DMS53 treated with DMSO at 0.1 percent for 48 hours (cell line): Measurements from ENCODE around the gene PM20D1.
"Not testable (repeated sequence)": the region's sequence is repeated elsewhere in the genome, so short reads cannot be mapped to it uniquely, and the experiment has no call there.

Experiments used
- DNase-seq: peaks from one replicate; lab custom pipeline; 2025; ENCODE audit not compliant: unreplicated experiment; lab: John Stamatoyannopoulos, UW

Gene PM20D1

DNA sequence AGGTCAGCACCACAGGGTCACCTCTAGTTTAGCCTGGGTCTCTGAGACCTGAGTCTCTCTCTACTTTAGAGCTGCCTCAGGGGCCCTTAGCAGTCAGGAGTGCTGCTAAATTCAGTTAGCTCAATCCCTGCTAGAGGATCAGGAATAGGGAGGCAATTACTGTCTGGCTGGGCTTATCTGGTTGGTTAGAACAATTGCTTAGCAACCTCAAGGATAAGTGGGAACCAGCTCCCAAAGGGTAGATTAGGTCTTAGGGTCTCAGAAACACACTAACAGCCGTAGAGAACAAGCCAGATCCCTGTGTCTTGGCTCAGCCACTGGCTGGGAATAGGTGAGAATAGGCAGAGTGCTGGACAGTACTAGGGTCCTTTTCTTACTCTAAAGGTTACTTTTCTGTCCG lies 7.7 kb downstream of the PM20D1 start:
- DNase-seq: no peak

DNA sequence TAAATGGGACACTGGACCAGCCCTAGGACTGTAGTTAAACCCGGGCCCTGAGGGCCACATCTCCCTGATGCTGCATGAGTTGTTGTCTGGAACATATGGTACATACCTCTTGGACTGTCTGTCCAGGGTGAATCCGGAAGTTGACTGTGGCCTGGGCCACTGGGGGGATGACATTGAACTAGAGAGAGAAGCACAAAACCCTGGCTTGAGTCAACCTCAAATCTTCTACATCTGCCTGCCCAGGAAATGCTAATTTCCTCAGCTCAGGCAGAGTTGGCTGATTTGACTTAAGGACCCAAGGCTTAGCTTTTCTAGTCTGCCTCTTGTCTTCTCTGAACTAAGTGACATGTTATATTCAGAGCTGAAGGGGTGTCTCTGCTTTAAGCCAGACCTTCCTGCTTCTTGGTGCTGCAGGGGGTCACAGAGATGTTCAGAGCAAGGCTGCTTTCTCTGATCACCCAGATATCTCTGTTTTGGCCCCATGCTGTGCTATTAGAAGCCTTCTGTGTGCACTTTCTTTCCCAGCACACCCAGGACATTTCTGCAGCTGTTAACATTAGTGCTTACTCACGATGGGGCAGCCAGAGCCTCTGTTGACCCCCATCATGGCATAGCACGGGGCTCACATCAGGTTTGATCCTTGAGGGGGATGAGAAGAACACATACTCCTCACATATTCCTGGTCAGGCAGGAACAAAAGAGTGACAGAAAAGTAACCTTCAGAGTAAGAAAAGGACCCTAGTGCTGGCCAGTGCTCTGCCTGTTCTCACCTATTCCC lies 9.6 kb downstream of the PM20D1 start:
- DNase-seq: no peak

DNA sequence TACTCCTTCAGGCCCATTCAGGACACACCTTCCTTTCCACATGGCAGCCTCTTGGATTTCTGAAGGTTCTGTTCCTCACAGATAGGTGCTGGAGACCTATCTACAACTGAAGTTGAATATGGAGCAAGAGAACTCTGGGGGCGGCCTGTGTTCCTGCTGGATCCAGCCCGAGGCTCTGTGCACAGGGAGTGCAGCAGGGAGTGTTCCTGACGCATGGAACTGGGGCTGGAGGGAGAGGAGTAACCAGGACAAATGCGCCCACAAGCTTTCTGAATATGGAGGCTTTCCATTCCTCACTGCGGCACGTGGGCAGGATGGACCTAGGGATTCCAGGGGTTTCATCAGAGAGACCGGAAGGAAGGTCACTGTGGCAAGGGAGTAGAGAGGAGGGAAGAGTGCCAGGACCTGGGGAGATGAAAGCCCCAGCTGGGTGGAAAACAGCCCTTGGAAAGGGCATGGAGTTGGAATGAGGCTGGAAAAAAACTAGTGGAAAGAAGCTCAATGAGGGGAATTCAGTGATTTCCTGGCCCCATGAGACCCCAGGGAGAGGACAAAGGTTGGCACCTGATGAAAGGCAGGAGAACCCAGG lies 12.5 kb downstream of the PM20D1 start:
- DNase-seq: no peak

GRCh38 chr1:205834751-205835150 lies 15.2 kb downstream of the PM20D1 start:
- DNase-seq: no peak

DNA sequence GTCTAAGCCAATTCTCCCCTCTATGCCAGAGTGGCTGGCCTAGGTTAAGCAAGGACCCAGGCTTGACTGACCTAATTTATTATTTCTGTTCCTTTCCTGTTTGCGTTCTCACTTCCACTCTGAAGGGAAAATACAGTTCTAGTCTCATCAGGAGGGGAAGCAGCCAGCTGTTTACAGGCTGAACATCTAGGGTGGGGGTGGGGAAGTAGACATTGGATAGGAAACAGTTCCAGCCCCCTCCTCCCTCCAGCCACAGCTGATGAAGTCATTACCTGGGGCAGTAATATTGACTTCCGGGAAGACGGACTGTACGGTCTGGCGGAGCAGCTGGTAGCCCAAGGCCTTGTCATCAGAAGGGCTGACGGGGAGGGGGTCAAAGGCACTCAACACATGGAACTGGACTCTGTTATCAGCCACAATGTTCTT lies 17.6 kb downstream of the PM20D1 start:
- no peak for DNase-seq

DNA sequence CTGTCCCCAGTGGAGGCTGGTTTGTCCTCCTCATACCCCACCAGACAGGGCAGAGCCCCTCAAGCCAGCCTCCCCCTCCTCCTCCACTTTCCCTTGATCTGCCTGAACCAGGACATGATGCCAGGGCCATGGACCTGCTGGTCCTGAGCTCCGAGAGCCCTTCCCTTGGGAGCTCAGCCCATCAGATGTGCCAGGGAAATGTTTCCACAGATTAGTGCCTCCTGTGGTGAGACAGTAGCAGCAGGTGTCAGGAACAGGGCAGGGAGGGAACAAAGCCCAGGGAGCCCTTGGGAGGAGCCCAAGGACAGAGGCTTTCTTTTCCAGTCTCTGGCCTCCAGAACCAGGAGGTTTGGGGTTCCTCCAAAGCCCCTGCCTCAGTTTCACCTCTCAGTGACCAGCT lies 22.3 kb downstream of the PM20D1 start:
- DNase-seq: no peak

GRCh38 chr1:205826995-205827394 lies 22.9 kb downstream of the PM20D1 start:
- DNase-seq: no peak

- DNase-seq: no peak
Measured at GRCh38 chr1:205826016-205826806, 23.7 kb downstream of the PM20D1 start.

DNA sequence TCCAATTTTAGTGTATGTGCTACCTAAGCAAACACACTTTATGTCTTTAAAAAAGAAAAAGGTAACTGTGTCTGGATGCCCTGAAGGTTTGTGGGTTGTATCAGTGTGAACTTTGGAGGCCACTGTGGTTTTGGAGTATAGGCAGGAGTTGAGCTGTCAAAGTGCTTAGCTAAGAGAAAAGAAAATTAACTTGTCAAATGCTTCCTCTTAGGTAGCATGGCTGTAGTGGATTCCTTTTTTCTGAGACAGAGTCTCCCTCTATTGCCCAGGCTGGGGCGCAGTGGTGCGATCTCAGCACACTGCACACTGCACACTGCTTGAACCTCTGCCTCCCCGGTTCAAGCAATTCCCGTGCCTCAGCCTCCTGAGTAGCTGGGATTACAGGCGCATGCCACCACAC lies 25.8 kb downstream of the PM20D1 start:
- no peak for DNase-seq

- DNase-seq: not testable (repeated sequence)
Measured at GRCh38 chr1:205823260-205823659, 26.7 kb downstream of the PM20D1 start.

- DNase-seq: no peak
Measured at GRCh38 chr1:205822397-205822796, 27.5 kb downstream of the PM20D1 start.

- DNase-seq: no peak
Measured at GRCh38 chr1:205817988-205818387, 31.9 kb downstream of the PM20D1 start.

- no peak for DNase-seq
Measured at GRCh38 chr1:205817364-205817763, 32.6 kb downstream of the PM20D1 start.

DNA sequence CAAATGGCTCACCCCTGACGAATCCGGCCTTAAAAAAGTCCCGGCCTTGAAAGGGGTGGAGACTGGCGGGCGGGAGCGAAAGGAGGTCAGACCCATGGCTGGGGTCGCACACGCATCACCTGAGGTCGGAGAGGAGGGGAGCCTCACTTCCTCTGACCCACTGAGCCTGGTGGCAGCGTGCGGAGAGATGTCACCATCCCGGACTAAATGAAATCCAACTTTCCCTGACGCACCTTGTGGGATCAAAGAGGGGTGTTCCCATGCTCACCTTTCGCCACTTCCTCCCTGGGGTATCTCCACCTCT lies 36.2 kb downstream of the PM20D1 start:
- no peak for DNase-seq

- DNase-seq: peak; percentile 92
Measured at GRCh38 chr1:205812878-205813754, 36.8 kb downstream of the PM20D1 start, which contains the start of gene SLC41A1. Gene SLC41A1, minus strand, starts transcription at chr1:205813198. Its CDS starts 2,757 bp downstream, at chr1:205810441.

GRCh38 chr1:205812271-205812877 lies 37.6 kb downstream of the PM20D1 start:
- DNase-seq: no peak

DNA sequence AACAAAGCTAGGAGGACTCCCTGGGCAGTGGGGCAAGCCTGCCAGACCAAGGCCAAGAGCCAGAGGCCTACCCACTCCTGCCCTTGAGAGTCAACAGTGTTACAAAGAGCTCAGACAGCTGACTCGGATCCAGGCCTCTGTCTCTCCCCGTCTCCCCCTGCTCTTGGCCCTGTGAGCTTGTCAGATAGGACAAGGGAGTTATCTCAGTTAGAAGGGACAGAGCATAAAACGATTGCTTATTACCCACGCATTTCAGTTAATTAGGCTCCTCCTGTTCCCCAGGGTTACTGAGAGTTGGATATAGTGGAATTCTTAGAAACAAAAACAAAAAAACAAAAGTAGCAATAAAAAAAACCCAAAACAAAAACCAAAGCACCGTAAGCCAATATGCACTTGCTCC lies 38.3 kb downstream of the PM20D1 start:
- no peak for DNase-seq

GRCh38 chr1:205810448-205811157 lies 39.3 kb downstream of the PM20D1 start:
- no peak for DNase-seq

GRCh38 chr1:205809942-205810345 lies 40.0 kb downstream of the PM20D1 start:
- DNase-seq: no peak

DNA sequence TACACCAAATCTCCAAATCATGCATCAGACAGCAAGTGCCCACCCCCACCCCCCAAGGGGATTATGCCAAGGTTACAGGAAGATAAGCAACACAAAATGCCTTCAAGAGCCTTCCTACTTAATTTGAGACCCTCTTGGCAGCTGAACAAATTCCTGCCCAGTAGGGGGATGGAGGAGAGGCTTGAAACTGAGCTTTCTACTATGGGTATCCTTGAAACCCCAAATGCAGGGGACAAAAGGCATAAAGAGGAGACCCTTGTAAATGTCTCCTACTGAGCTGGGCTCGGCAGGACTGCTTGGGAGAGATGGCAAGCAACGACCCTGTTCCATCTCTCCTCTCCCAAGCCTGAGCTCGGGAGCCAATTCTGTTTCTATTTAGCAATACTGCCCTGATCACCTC lies 40.5 kb downstream of the PM20D1 start:
- DNase-seq: no peak
